Measurements from ENCODE around the gene RNF157. TPM values are rescaled to one million over a fixed set of nuclear protein-coding genes. Genes with fewer than 3 reads are reported as not detected.

RNF157 gene
- total RNA-seq, 1 donor, result 0.36 TPM

- Histone ChIP-seq H3K9me3 (ENCODE audit: low read depth, low read length) (no peaks in the 10 kb centered on the region), H3K36me3 (ENCODE audit: insufficient read depth, low read length) (no peaks in the 10 kb centered on the region), H3K4me2 (ENCODE audit: insufficient read depth, low read length) (no peak overlapping the region), H3K27ac (ENCODE audit: low read depth, low read length) (no peak overlapping the region), H3K27me3 (ENCODE audit: insufficient read depth, low read length) (peaks cover 6% of the 10 kb centered on the region), H3K4me1 (ENCODE audit: insufficient read depth, low read length) (no peaks in the 10 kb centered on the region), H2AFZ (ENCODE audit: low read length) (no peak overlapping the region), H3K79me2 (ENCODE audit: insufficient read depth, low read length) (no peaks in the 10 kb centered on the region), H3K4me3 (ENCODE audit: insufficient read depth, low read length) (no peak overlapping the region), H4K20me1 (ENCODE audit: insufficient read depth, low read length) (no peaks in the 10 kb centered on the region)
- DNase-seq (ENCODE audit: insufficient read length, low spot score, missing footprints), result no peak
- no peak for TF ChIP-seq CTCF (IDR thresholded peaks at IDR 0.05; ENCODE audit: extremely low read depth, low read depth, low read length)
These were observed 42.4 kb downstream of the RNF157 start for GRCh38 chr17:76197911-76198310.

DNA sequence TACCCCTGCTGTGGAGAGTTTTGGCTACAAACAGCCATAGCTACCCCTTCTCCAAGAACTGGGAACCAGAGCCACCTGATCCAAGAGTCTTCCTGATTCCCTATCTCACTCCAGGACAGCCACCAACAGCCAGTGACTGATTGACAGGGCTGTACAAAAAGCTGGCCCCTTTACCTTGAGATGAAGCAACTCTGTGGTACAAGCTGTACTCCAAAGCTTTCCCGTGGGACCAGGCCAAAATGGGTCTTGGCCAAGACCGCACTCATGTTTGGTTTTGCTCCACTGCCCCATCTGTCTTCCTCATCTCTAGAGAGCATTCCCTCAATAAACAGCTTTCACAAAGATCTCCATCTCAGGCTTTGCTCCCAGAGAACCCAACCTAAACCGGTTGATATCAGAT lies 43.6 kb downstream of the RNF157 start:
- no peak for TF ChIP-seq CTCF (IDR thresholded peaks at IDR 0.05; ENCODE audit: extremely low read depth, low read depth, low read length)
- H3K4me1 ChIP-seq (ENCODE audit: insufficient read depth, low read length), result no peaks in the 10 kb centered on the region

GRCh38 chr17:76195281-76196096 lies 44.8 kb downstream of the RNF157 start:
- Histone ChIP-seq H3K36me3 (ENCODE audit: insufficient read depth, low read length) (no peaks in the 10 kb centered on the region), H2AFZ (ENCODE audit: low read length) (no peak overlapping the region), H3K27me3 (ENCODE audit: insufficient read depth, low read length) (peaks cover 9% of the 10 kb centered on the region), H4K20me1 (ENCODE audit: insufficient read depth, low read length) (no peaks in the 10 kb centered on the region), H3K79me2 (ENCODE audit: insufficient read depth, low read length) (no peaks in the 10 kb centered on the region), H3K4me3 (ENCODE audit: insufficient read depth, low read length) (no peak overlapping the region), H3K27ac (ENCODE audit: low read depth, low read length) (no peak overlapping the region), H3K9me3 (ENCODE audit: low read depth, low read length) (no peaks in the 10 kb centered on the region), H3K4me2 (ENCODE audit: insufficient read depth, low read length) (no peak overlapping the region), H3K4me1 (ENCODE audit: insufficient read depth, low read length) (no peaks in the 10 kb centered on the region)
- no peak for TF ChIP-seq CTCF (IDR thresholded peaks at IDR 0.05; ENCODE audit: extremely low read depth, low read depth, low read length)
- no peak for DNase-seq (ENCODE audit: insufficient read length, low spot score, missing footprints)

More for the DNA sequence above, 43.6 kb downstream of the RNF157 start:
- Histone ChIP-seq H3K27me3 (ENCODE audit: insufficient read depth, low read length) (peaks cover 8% of the 10 kb centered on the region), H3K79me2 (ENCODE audit: insufficient read depth, low read length) (no peaks in the 10 kb centered on the region), H3K27ac (ENCODE audit: low read depth, low read length) (no peak overlapping the region), H3K36me3 (ENCODE audit: insufficient read depth, low read length) (no peaks in the 10 kb centered on the region), H2AFZ (ENCODE audit: low read length) (no peak overlapping the region), H4K20me1 (ENCODE audit: insufficient read depth, low read length) (no peaks in the 10 kb centered on the region), H3K4me3 (ENCODE audit: insufficient read depth, low read length) (no peak overlapping the region), H3K4me2 (ENCODE audit: insufficient read depth, low read length) (no peak overlapping the region), H3K9me3 (ENCODE audit: low read depth, low read length) (no peaks in the 10 kb centered on the region)
- DNase-seq (ENCODE audit: insufficient read length, low spot score, missing footprints), result no peak

DNA sequence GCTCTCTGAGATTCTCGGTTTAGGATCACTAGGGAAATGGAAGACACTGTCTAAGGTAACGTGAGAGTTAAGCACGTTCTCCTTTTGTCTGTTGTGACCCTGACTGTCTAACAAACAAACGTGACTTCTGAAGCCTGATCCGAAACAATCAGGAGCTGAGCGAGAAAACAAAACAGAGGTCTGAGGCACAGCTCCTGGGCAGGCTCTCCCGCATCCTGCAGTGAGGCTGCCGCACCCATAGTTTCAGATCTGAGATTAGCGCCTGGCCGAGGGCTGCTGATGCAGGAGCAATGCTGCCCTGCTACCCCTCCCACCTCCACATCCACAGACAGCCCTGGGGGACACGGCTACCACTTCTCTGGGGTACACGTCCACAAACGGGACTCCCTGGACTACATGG lies 46.7 kb downstream of the RNF157 start:
- no peak overlapping the region for H3K27ac ChIP-seq (ENCODE audit: low read depth, low read length)
- H3K4me2 ChIP-seq (ENCODE audit: insufficient read depth, low read length), result no peak overlapping the region
- H3K36me3 ChIP-seq (ENCODE audit: insufficient read depth, low read length), result no peaks in the 10 kb centered on the region
- H2AFZ ChIP-seq (ENCODE audit: low read length), result no peak overlapping the region
- TF ChIP-seq CTCF (IDR thresholded peaks at IDR 0.05; ENCODE audit: extremely low read depth, low read depth, low read length), result no peak
- no peaks in the 10 kb centered on the region for H3K9me3 ChIP-seq (ENCODE audit: low read depth, low read length)
- no peaks in the 10 kb centered on the region for H3K4me1 ChIP-seq (ENCODE audit: insufficient read depth, low read length)
- no peaks in the 10 kb centered on the region for H4K20me1 ChIP-seq (ENCODE audit: insufficient read depth, low read length)
- peaks cover 18% of the 10 kb centered on the region for H3K27me3 ChIP-seq (ENCODE audit: insufficient read depth, low read length)
- DNase-seq (ENCODE audit: insufficient read length, low spot score, missing footprints), result no peak
- H3K4me3 ChIP-seq (ENCODE audit: insufficient read depth, low read length), result no peak overlapping the region
- no peaks in the 10 kb centered on the region for H3K79me2 ChIP-seq (ENCODE audit: insufficient read depth, low read length)

Data from osteoblast (primary cell).